Hematopoietic multipotent progenitor cell treated with erythropoietin and hydrocortisone succinate and interleukin-3 and kit ligand, for 17 days (in vitro differentiated cells): ENCODE measurements around the gene RPRD1B.
A peak's percentile ranks its signal among the peaks of the same experiment; 100 is the strongest.
"Not testable (repeated sequence)": the region's sequence is repeated elsewhere in the genome, so short reads cannot be mapped to it uniquely, and the experiment has no call there.

Experiments
- DNase-seq: peaks from one replicate; pipeline ENCODE4 v3.0.0-alpha.2; 2015; ENCODE audit warnings: low spot score

RPRD1B gene

DNA sequence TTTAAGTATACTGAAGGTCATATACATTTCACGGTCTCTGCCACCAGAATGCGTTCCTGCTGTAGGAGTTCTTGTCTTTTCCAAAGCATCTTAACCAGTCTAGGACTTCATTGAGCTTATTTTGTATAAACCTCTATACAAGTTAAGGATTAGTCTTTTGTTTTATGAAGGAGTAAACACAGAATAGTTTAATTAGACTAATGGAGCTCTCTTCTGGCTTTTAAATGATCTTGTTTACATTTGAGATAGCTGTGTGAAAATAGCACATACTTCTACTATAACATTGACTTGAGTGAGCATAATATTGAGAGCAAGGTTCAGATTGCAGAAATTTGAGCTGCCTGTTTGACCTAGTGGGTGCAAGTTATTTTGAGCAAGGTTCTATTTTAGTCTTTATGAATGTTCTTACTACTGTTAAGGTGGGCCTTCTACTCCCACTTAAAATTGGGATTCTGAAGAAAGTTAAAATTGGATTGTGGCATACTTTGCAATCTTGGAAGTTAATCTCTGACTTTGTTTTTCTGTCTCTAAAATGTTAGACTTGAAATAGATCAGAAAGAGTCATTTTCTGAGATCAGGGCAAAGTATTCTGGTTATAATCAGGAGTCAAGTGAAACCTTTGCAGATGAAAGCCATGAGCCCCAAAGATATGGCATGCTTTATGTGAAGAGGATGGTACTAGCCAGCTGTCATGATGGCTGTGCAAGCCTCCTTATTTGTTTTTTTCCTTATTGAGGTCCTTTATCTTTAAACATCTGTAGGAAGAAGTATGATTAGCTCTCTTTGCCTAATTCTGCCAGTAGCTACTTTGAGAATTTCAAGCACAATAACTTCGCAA is 41.8 kb downstream of the RPRD1B start:
- no peak for DNase-seq

DNA sequence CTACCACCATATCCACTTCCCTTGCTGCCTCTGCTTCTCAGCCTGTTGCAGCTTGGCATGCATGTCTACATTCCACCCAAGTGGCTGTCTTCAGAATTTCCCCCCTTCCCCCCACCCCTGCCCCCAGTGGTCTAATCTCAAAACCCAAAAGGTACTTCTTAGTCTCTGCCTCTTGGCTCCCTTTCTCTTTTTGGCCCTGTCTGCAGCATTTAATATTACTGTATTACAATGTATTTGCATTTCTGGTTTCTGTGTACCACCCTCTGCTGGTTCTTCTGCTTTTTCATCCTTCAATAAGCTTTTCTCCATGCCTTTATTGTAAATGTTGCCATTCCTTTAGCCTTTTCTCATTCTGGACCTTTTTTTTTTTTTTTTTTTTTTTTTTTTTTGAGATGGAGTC is 43.0 kb downstream of the RPRD1B start:
- no peak for DNase-seq

DNA sequence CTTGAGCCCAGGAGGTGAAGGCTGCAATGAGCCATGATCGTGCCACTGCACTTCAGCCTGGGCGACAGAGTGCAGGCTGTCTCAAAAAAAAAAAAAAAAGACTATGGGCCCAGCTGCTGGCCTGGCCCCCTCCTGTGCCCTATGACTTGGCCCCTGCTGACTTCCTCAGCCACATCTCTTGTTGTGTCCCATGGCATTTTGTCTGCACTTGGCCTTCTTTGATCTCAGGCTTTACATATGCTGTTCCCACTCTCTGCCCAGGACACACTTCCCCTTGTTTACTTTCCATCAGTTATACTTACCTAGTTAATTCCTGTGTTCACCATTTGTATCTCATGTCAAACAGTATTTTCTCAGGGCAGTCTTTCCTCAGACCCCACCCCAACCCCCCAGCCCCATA is 44.5 kb downstream of the RPRD1B start:
- no peak for DNase-seq

DNA sequence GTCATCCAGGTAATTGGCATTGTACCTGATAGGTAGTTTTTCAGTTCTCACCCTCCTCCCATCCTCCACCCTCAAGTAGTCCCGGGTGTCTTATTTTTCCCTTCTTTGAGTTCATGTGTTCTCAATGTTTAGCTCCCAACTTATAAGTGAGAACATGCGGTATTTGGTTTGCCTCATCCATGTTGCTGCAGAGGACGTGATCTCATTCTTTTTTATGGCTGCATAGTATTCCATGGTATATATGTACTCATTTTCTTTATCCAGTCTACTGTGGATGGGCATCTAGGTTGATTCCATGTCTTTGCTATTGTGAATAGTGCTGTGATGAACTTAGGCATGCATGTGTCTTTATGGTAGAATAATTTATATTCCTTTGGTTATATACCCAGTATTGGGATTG is 45.8 kb downstream of the RPRD1B start:
- DNase-seq: no peak

DNA sequence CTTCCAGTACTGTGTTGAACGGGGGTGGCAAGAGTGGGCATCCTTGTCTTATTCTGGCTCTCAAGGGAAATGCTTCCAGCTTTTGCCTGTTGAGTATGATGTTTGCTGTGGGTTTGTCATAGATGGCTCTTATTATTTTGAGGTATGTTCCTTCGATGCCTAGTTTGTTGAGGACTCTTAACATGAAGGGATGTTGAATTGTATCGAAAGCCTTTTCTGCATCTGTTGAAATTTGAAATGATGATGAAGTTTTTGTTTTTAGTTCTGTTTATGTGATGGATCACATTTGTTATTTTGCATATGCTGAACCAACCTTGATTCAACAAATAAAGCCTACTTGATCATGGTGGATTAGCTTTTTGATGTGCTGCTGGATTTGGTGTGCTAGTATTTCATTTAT is 48.0 kb downstream of the RPRD1B start:
- no peak for DNase-seq

DNA sequence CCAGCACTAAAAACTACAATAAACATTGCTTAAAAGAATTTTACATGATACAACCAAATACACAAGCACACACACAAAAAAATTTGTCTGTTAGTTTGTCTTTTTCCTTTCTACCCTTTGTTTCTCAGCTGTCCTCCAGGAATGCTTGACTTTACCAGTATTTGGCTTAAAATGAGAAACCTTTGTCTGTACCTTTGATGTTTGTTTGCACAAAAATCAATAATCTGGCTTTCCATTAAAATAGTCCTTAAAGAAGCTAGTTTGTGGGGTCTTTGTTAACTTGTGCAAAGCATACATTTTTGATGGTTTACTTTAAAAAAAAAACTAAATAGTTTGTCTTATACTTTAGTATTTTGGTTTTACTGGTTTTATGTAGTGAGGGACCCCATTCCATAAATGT is 49.3 kb downstream of the RPRD1B start:
- DNase-seq: no peak

DNA sequence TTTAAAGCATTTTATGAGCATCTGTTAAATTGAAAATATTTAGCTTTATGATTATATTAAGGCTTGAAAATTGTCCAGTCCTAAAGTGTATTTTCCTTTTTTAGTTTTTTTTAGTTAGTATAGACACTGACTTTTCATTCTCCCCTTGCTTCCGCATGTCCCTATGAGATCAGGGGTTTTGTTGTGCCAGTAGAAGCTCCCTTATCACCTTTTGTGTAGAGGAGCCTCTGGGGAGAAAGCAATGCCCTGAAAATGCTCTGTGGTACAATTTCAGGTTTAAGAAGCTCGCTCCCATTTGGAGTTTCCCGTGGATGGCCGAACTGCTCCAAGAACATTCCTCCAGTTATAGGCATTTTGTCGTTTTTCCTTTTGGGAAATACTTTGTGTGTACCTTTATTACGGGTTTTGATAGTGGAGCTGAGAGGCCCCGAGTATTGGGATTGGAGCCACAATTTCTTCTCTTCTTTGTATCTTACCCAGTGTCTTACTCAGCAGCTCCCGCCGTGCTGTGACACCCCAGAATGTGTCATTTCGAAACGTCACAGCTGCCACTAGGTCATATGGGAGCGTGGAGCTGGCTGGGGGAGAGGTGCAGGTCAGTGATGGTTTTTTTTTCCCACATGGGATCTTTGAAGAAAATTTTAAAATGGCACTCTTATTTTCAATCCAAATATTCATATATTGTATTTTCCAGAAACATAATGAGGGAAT is 49.9 kb downstream of the RPRD1B start:
- no peak for DNase-seq

DNA sequence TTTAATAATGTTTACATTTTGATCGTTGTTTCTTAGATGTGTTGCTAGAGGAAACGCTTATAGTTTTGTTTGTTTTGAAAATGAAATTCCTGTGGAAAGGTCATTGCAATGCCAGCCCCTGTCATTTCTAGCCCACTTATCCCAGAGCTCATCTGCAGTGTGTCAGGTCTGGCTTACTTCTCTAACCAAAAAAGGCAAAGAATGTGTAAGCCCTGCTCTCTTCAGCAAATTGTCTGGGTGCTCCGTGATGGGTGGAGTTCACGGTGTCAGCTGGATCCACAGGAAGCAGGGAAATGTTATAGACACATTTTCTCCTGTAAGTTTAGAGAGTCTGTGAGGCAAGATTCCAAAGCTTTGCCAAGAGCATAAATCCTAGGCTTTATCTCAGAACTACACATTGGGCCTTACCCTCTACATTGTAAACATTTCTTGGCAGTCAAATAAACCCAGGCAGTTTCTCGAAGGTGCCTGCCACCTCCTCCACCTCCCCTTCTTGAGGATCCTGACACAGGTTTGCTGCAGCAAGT is 50.9 kb downstream of the RPRD1B start:
- no peak for DNase-seq

DNA sequence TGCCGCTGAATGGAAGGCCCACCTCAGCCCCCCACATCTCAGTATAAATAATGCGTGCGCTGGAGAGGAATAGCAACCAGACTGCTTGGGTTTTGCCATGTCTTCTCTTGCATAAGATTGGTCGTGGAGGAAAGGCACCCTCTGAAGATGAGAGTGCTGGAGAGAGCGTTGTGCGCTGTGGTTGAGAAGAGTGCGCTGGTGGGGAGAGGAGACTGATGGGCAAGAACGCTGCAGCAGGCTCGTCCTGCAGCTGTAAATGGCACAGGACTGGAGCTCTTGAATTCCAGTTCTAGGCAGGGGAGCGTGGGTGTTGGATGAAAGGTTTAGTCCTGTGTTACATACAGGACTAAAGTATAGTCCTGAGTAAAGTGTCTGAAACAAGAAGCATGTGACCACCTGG is 51.5 kb downstream of the RPRD1B start:
- DNase-seq: no peak

DNA sequence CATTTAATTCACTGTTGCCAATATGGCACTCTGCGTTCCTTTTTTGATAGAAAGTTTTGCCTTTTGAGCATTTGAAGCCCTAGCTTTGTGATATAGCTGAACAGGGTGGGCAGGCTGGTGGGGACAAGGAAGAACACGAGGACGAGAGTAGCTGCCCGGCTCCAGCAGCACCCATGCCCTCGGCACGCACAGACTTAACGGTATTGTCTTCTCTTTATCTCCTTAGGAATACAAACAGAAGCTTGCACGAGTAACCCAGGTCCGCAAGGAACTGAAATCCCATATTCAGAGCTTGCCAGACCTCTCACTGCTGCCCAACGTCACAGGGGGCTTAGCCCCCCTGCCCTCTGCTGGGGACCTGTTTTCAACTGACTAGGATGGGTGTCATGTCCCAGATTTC is 56.0 kb downstream of the RPRD1B start:
- DNase-seq: no peak

DNA sequence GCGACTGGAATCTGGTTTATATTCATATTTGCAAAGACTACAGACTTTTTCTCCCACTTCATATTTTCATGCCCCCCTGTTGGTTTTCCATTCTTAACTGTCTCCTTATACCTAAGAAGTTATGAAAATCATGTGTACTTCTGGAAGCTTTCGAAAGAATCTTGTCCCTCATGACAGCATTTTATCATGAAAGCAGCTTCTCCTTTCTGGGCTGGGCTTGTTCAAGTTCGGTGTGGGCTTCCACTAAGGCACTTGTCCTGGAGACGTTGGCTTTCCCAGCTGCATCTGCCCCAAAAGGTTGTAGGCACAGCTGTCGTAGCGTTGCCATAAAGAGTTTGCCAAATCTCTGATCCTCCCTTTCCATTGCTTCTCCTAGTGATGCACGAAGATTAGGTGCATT is 56.5 kb downstream of the RPRD1B start:
- no peak for DNase-seq

DNA sequence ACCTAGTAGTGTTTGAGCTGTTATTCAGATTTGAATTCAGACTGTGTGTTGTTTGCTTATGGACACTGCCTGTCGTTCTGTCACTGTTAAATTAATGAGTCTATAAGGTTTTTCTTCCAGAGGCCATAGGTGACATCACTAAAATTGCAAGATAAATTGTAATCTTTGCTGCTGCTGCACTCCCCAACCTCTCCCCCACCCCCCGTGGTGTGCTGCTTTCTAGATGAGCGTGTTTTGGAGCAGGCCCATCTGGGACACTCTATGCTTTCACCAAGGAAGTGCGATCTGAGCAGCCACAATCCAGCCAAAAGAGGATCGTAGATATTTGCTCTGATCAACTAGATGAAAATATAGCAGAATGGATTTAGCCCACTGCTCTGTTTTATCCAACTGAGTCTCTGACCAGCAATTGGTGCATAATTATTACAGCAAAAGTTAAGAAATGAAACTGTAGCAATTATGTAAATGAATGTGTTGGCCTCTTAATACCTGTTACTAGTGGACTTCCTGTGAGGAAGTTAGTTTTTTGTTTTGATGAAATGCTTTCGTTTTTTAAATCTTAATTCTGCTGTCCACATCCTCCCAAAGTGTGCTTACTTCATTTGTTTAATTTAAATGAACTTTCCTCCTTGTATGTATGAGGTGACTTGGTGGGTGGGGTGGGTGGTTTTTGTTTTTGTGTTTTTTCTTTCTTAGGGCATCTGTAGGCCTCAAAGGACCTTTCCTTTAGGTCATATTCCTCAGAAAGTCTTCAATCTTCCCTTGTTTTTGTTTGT is 58.1 kb downstream of the RPRD1B start:
- DNase-seq: no peak

DNA sequence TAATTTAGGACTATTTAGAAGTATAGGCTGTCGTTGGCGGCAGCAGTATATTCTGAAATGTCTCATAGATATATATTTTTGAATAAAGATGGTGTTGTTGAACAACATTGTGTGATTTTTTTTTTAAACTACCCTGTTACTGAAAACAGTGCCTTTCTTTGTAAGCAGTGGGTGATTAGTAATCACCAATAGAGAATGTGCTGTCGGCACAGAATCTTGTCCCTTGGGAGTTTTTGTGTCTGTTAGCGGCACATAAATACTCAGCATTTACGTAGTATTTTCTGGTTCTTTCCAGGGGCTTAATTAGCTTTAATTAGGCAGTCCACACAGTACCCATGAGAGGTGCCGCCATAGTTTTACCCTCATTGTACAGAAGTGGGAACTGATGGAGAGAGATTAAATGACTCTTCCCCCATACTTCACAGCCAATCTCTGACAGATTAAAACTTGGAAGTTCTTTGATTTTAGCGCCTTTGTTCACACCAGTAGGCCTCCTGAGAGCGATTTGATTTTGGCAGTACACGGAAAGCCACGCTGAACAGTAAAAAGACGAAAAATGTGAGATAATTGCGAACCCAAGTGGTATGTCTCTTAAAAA is 58.8 kb downstream of the RPRD1B start:
- no peak for DNase-seq

DNA sequence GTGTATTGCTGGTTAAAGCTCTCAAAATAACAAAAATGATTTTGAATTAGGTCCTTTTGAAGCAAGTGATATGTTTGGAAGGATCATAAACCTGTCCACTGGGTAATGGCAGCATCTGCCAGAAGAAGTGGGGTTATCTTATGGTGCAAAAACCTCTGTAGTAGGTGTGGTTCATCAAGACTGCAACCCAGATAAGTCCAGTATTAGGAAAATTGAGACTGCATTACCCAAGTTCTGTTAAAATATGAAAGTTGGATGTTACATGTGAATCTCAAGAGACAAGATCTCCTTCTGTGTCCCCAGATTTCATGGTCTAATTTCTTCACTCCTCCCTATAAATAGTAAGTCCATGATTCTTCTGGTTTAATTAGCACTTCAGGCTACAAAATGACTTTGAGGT is 59.4 kb downstream of the RPRD1B start:
- DNase-seq: peak; percentile 39

DNA sequence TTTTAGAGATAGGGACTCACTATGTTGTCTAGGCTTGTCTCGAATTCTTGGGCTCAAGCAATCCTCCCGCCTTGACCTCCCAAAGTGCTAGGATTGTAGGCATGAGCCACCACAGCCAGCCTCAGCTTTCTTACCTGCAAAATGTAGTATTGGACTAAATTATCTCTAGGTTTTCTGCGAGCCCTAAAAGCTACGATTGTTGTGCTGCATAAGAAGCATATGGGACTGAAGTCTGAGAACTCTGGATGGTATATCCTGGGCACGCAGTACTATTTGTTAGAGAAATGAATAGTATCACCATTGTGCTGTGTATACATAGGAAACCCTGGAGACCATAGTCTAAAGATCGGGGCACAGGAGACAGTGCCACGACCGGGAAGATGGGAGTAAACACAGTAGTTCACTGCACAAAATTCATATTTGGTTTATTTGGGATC is 60.1 kb downstream of the RPRD1B start:
- no peak for DNase-seq

DNA sequence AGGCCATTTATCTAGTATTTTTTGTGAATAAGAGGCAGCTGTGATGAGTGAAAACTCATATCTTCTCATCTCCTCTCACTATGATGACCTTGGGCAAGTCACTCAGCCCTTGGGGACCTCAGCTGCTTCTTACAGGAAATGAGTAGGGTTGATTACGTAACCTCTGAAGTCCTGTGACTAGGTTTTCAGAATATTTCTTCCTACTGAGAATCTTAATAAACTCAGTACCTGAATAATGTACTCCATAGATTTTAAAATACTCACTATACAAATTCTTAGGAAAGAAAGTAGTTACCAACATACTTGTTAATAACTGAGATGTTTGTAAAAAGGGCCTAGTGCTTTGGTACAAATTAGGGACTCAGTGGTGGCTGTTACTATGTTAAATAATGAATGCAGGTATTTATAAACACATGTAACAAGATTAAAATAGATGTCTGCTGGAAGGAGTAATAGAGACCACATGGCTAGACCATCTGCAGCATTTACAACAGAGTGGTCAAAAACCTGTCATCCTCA is 60.9 kb downstream of the RPRD1B start:
- DNase-seq: no peak

DNA sequence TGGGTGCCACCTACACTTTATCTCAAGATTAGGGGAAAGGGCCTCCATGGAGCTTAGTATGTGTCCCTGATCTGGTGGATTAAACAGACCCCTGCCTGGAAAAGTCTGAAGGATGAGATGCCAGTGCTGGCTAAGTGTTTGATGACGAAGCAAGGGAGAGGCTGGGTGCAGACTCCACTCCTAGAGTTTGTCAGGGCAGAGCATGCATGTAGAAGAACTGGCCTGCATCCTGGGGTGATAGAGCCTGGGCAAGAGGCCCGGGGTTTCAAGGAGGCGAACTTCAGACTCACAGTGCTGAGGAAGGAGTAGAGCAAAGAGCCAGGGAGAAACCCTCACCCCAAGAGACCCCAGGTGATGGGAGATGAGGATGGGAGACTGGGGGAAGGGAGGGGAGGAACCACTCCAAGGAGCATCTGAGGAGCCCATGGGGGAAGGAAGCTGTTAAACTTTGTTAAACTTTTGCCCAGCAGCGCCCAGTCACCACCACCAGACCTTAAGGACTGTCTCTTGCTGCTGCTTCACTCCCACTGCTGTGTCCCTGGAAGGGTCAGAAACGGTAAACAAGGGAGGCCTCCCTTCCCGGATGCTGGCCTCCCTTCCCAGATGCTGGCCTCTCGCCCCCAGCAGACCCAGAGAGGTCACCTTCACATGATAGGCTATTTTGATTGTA is 61.6 kb downstream of the RPRD1B start:
- no peak for DNase-seq

DNA sequence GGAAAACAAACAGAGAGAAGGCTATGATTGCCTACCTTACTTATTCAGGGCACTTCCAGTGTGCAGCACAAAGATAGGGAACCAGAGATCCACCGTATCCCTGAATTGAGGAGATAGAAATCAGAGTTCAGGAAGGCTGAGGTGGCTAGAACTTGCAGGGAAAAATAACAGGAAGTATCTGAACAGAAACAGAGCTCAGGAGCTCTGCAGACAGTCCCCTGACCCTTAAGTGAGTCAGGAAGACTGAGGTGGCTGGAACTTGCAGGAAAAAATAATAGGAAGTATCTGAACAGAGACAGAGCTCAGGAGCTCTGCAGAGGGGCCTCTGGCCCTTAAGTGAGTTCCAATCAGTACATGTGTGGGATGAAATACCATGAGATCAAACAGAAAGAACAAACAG is 65.4 kb downstream of the RPRD1B start:
- DNase-seq: no peak

DNA sequence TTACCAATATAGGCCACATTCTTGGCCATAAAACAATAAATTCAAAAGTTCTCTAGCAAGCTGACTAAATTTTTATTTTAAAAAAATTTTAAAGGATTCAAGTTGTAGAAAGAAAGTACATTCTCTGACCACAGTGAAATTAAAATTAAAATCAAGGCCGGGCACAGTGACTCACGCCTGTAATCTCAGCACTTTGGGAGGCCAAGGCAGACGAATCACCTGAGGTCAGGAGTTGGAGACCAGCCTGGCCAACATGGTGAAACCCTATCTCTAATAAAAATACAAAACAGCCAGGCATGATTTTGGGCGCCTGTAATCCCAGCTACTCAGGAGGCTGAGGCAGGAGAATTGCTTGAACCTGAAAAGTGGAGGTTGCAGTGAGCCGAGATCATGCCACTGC is 68.7 kb downstream of the RPRD1B start:
- DNase-seq: not testable (repeated sequence)

DNA sequence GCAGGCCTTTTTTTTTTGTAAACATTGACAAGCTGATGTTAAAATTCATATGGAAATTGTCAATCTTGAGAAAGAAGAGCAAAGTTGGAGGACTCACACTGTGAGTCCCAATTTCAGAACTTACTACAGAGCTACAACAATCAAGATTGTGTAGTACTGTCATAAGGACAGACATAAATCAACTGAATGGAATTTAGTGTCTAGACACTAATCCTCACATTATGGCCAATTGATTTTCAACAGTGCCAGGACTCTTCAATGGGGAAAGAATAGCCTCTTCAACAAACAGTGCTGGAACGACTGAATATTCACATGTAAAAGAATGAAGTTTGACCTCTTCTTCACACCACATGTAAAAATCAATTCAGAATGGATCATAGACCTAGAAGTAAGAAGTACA is 70.7 kb downstream of the RPRD1B start:
- DNase-seq: no peak

DNA sequence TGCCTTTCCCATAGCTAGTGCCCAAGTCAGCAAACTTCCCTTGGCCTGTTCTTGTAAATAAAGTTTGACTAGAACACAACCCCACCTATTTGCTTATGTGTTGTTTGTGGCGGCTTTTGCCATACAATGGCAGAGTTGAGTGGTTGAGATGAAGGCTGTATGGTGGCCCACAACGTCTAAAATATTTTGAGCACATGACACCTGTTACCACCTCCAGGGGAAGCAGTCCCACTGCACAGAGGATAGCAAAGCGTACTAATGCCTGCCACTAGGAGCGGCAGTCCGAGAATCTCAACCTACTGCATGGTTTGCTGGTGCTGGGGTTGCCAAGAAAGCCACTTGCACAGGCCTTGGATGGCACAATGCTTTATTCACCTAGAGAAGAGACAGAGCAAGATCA is 72.9 kb downstream of the RPRD1B start:
- DNase-seq: no peak
